CD8-positive, alpha-beta memory T cell (primary cell): ENCODE measurements around the gene SLC13A3. TPM values are rescaled to one million over a fixed set of nuclear protein-coding genes. Genes with fewer than 3 reads are reported as not detected.
A peak's percentile ranks its signal among the peaks of the same experiment; 100 is the strongest.

Experiments
- CTCF ChIA-PET: fragments of 350-600 bp; sonication (Branson Sonifier 250); formaldehyde crosslinking; loops from one replicate; lab custom pipeline; 2021; ENCODE audit warnings: antibody characterized with exemption; lab: Charles Lee
- POLR2A ChIA-PET: fragments of 350-600 bp; sonication (Branson Sonifier 250); formaldehyde crosslinking; loops from one replicate; lab custom pipeline; 2021; ENCODE audit warnings: antibody characterized with exemption; lab: Charles Lee
- DNase-seq, 5 donors: peaks; one replicate each; pipeline versions ENCODE4 v3.0.0 to v3.0.0-alpha.2; 2020 to 2022; ENCODE audit warnings: mixed read lengths in 1 of 5
- H3K27ac ChIP-seq: one replicate; pipeline ENCODE4 v1.7.0; 2013; ENCODE audit warnings: low read depth, mild to moderate bottlenecking, low read length, moderate library complexity
- H3K27me3 ChIP-seq: 2 replicates; pipeline ENCODE4 v1.7.0; 2013; ENCODE audit warnings: low read length, mild to moderate bottlenecking; ENCODE audit not compliant: insufficient read depth, poor library complexity, severe bottlenecking
- H3K36me3 ChIP-seq: 2 replicates; pipeline ENCODE4 v1.7.0; 2013; ENCODE audit warnings: mild to moderate bottlenecking, low read length, moderate library complexity; ENCODE audit not compliant: insufficient read depth
- H3K4me1 ChIP-seq: 2 replicates; pipeline ENCODE4 v1.7.0; 2013; ENCODE audit warnings: mild to moderate bottlenecking, low read length, moderate library complexity; ENCODE audit not compliant: insufficient read depth
- H3K4me3 ChIP-seq: 2 replicates; pipeline ENCODE4 v1.7.0; 2013; ENCODE audit warnings: mild to moderate bottlenecking, low read length
- H3K9me3 ChIP-seq: 2 replicates; pipeline ENCODE4 v1.7.0; 2013; ENCODE audit warnings: mild to moderate bottlenecking, low read length
- H3K27ac Mint-ChIP-seq, 8 donors: one replicate each; pipeline ENCODE4 v1.8.0; 2020 to 2021; ENCODE audit warnings: mixed read lengths in 8 of 8, mild to moderate bottlenecking in 6 of 8, inconsistent platforms in 3 of 8, moderate library complexity in 3 of 8
- H3K27me3 Mint-ChIP-seq, 2 donors: one replicate each; pipeline ENCODE4 v1.8.0; 2020 to 2021; ENCODE audit warnings: mixed read lengths in 2 of 2, mild to moderate bottlenecking in 1 of 2, moderate library complexity in 1 of 2
- H3K36me3 Mint-ChIP-seq, 3 donors: one replicate each; pipeline ENCODE4 v1.8.0; 2020 to 2021; ENCODE audit warnings: mixed read lengths in 3 of 3, inconsistent platforms in 1 of 3, mild to moderate bottlenecking in 1 of 3
- H3K4me1 Mint-ChIP-seq, 3 donors: one replicate each; pipeline ENCODE4 v1.8.0; 2020 to 2021; ENCODE audit warnings: mixed read lengths in 3 of 3, inconsistent platforms in 1 of 3, mild to moderate bottlenecking in 1 of 3
- H3K4me3 Mint-ChIP-seq, 7 donors: one replicate each; pipeline ENCODE4 v1.8.0; 2020 to 2021; ENCODE audit warnings: mixed read lengths in 7 of 7, mild to moderate bottlenecking in 6 of 7, moderate library complexity in 4 of 7, inconsistent platforms in 2 of 7
- H3K9me3 Mint-ChIP-seq, 5 donors: one replicate each; pipeline ENCODE4 v1.8.0; 2020 to 2022; ENCODE audit warnings: mixed read lengths in 5 of 5, mild to moderate bottlenecking in 3 of 5, moderate library complexity in 2 of 5, inconsistent platforms in 1 of 5
- polyA plus RNA-seq: library from polyadenylated mRNA; unstranded; fragments of 300-500 nt; fragmentation: Illumina TruSeq; gene quantifications from one replicate; pipeline ENCODE4 v1.2.3, GENCODE V29; 2021
- total RNA-seq, 2 experiments: library from RNA; stranded (reverse); gene quantifications; one replicate each; pipeline ENCODE4 v1.2.3, GENCODE V29; 2021

Gene SLC13A3
- total and polyA plus RNA-seq, 3 experiments from 2014 or later, result 0.11 TPM; not detected in 2

DNA sequence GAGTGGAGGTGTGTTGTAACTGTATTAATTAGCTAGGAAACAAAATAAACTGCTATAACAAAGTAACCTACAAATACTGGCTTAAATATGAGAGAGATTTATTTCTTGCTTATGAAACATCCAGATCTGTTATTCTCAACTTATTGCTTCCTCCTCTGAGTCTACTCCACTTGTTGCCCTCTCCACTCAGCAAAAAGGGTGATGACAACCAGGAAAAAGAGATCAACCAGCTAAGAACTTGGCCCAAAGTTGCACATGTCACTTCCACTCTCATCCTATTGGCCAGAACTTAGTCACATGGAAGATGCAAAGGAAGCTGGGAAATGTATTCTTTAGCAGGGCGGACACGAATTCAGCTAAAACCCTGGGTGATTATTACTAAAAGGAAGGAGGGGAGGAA, 43.2 kb upstream of the SLC13A3 start:
- H3K4me1 ChIP-seq, result peaks cover 6% of the 10 kb centered on the region
- CTCF ChIA-PET, result interaction anchor here (1.6 kb wide), 1 partner anchor 13 kb away, joined by 4 read pairs; no protein-coding TSS in a partner anchor

DNA sequence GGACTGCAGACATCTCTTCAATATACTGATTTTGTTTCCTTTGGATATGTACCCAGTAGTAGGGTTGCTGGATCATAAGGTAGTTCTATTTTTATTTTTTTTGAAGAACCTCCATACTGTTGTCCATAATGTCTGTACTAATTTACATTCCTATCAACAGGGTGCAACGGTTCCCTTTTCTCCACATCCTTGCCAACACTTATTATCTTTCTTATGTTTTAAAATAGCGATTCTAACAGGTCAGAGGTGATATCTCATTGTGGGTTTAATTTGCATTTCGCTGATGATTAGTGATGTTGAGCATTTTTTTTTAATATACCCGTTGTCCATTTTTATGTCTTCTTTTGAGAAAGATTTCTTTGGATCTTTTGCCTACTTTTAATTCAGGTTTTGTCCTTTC, 39.9 kb upstream of the SLC13A3 start:
- H3K4me3 Mint-ChIP-seq, result peak overlapping the region in 2 of 7 donors; percentile 19 to 81

More for the DNA sequence above, 43.2 kb upstream of the SLC13A3 start:
- Mint-ChIP-seq H3K36me3 (peaks cover 0 to 5% (median 1%) of the 10 kb centered on the region in 3 donors), H3K4me3 (no peak overlapping the region), H3K9me3 (peaks cover 0 to 3% (median 0%) of the 10 kb centered on the region in 5 donors), H3K27ac (no peak overlapping the region), H3K4me1 (peaks cover 7 to 17% (median 14%) of the 10 kb centered on the region in 3 donors), H3K27me3 (peaks cover 7 to 22% of the 10 kb centered on the region in 2 donors)
- Histone ChIP-seq H3K9me3 (no peaks in the 10 kb centered on the region), H3K4me3 (no peak overlapping the region), H3K27ac (no peak overlapping the region), H3K27me3 (no peaks in the 10 kb centered on the region), H3K36me3 (no peaks in the 10 kb centered on the region)
- POLR2A ChIA-PET, result no interaction called here
- DNase-seq, result peak in 1 of 5 donors; percentile 8

DNA sequence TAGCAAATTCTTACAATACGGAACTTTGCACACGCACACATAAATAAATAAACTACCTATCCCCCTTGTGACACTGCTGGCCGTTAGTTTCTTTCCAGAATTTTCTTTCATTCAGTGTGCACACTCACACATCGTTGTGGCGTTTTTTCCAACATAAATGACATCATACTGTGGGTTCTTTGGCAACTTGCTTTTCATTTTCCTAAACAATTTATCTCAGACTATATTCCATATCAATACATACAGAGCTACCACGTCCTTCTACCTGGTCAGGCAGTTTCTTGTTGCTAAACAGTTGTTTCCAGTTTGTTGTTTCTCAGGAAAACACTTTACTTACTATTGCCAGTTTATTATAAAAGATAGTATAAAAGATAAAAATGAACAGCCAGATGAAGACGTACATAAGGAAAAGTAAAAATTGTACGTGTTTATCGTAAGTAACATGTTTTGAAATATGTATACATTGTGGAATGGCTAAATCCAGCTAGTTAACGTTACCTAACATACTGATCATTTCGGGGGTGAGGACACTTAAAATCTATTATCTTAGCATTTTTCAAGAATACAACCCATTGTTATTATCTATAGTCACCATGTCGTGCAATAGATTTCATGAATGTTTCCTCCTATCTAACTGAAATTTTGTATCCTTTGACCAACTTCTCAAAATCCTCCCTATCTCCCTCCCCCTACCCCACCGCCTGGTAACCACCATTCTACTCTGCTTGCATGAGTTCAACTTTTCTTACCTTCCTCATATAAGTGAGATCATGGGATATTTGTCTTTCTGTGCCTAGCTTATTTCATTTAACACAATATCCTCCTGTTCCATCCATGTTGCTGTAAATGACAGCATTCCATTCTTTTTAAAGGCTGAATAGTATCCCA, 39.2 kb upstream of the SLC13A3 start:
- DNase-seq, result no peak
- H3K27me3 ChIP-seq, result no peaks in the 10 kb centered on the region
- H3K36me3 Mint-ChIP-seq, result peaks cover 0 to 25% (median 7%) of the 10 kb centered on the region in 3 donors
- ChIA-PET CTCF (no interaction called here), POLR2A (no interaction called here)
- H3K27ac ChIP-seq, result peak overlapping the region; percentile 81
- H3K9me3 ChIP-seq, result no peaks in the 10 kb centered on the region
- H3K4me3 Mint-ChIP-seq, result peak overlapping the region; percentile 21 to 98 (median 93)
- peak overlapping the region; percentile 96 for H3K4me3 ChIP-seq
- H3K27ac Mint-ChIP-seq, result peak overlapping the region; percentile 13 to 94 (median 76)
- H3K27me3 Mint-ChIP-seq, result no peaks in the 10 kb centered on the region
- peaks cover 37% of the 10 kb centered on the region for H3K4me1 ChIP-seq
- no peaks in the 10 kb centered on the region for H3K36me3 ChIP-seq
- H3K9me3 Mint-ChIP-seq, result no peaks in the 10 kb centered on the region
- peaks cover 36 to 51% (median 48%) of the 10 kb centered on the region in 3 donors for H3K4me1 Mint-ChIP-seq

More for the DNA sequence above, 39.9 kb upstream of the SLC13A3 start:
- Histone ChIP-seq H3K9me3 (no peaks in the 10 kb centered on the region), H3K27me3 (no peaks in the 10 kb centered on the region), H3K4me1 (peaks cover 29% of the 10 kb centered on the region), H3K4me3 (no peak overlapping the region), H3K36me3 (no peaks in the 10 kb centered on the region), H3K27ac (no peak overlapping the region)
- Mint-ChIP-seq H3K36me3 (peaks cover 0 to 18% (median 5%) of the 10 kb centered on the region in 3 donors), H3K27me3 (no peaks in the 10 kb centered on the region), H3K27ac (peak overlapping the region in 1 of 8 donors; percentile 81), H3K4me1 (peaks cover 31 to 44% (median 41%) of the 10 kb centered on the region in 3 donors), H3K9me3 (no peaks in the 10 kb centered on the region)
- POLR2A ChIA-PET, result no interaction called here
- no peak for DNase-seq
- CTCF ChIA-PET, result no interaction called here

DNA sequence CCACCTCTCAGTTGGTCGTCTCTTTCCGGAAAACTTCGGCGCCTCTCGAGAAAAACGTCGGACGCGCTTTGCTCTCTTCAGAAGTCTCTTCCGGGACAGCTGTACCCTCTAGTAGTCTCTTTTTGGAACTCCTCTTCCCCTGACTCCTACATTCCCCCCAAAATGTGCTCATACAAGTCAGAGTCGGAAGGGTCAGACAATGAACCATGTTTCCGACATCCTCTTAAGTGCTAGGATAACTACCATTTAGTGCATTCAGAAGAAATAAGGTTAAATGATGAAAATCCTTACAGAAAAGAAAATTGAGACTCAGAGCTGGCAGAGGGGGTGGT, 38.5 kb upstream of the SLC13A3 start:
- DNase-seq, result no peak
- H3K4me3 Mint-ChIP-seq, result peak overlapping the region; percentile 93 to 98 (median 94)
- Histone ChIP-seq H3K27me3 (no peaks in the 10 kb centered on the region), H3K4me3 (peak overlapping the region; percentile 96), H3K4me1 (peaks cover 44% of the 10 kb centered on the region), H3K36me3 (no peaks in the 10 kb centered on the region), H3K27ac (peak overlapping the region; percentile 81), H3K9me3 (no peaks in the 10 kb centered on the region)
- POLR2A ChIA-PET, result interaction anchor here (1.0 kb wide), 1 partner anchor 718 kb away, joined by 3 read pairs; the partner anchor contains the start of gene ZNF335
- H3K27ac Mint-ChIP-seq, result peak overlapping the region; percentile 81 to 97 (median 94)
- no peaks in the 10 kb centered on the region for H3K9me3 Mint-ChIP-seq
- H3K36me3 Mint-ChIP-seq, result peaks cover 0 to 32% (median 10%) of the 10 kb centered on the region in 3 donors
- no peaks in the 10 kb centered on the region for H3K27me3 Mint-ChIP-seq
- H3K4me1 Mint-ChIP-seq, result peaks cover 40 to 58% (median 55%) of the 10 kb centered on the region in 3 donors
- CTCF ChIA-PET, result interaction anchor here (1.3 kb wide), 1 partner anchor 9 kb away, joined by 6 read pairs; no protein-coding TSS in a partner anchor

DNA sequence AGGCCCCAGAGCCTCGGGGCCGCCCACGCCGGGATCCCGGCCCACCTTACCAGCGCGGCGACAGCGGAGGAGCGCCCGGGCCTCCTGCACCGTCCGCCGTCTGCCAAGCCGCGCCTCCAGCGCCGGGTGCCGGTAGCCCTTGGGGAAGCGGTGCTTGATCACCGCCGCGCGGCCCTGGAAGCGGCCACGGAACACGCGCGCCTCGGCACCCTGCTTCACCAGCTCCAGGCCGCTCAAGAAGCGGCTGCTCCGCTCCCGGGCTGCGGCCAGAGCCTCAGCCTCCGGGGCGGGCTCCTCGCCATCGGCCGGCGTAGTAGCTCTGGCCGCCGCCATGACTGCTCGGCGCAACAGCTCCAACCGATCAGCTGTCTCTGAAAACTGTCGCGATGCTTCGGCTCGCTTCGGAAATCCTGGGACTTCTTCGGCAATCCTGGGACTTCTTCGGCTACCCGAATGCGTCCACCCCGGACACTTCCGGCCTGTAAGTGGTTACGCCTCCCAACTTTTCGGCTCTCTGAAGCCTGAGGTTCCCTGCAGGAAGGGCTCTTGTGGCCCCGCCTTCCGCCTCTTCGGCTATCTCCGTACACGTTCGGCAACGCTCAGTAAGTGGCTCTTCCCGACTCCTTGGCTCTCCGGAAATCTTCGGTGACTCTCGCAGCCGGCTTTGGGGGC, 38.0 kb upstream of the SLC13A3 start, which contains the start of gene TP53RK:
TSS of gene TP53RK (minus strand) at position 363 of the 672 bp plus-strand sequence. CDS start at position 333, 30 bp downstream.
- CTCF ChIA-PET, result interaction anchor here (1.3 kb wide), 1 partner anchor 9 kb away, joined by 6 read pairs; no protein-coding TSS in a partner anchor
- Histone ChIP-seq H3K27me3 (no peaks in the 10 kb centered on the region), H3K4me3 (peak within 1 kb of the TSS; percentile 96), H3K36me3 (no peaks in the 10 kb centered on the region), H3K4me1 (peaks cover 46% of the 10 kb centered on the region), H3K9me3 (no peaks in the 10 kb centered on the region), H3K27ac (peak within 1 kb of the TSS; percentile 81)
- POLR2A ChIA-PET, result interaction anchor here (1.0 kb wide), 1 partner anchor 717 kb away, joined by 3 read pairs; the partner anchor contains the start of gene ZNF335
- Mint-ChIP-seq H3K27me3 (no peaks in the 10 kb centered on the region), H3K36me3 (peaks cover 0 to 37% (median 10%) of the 10 kb centered on the region in 3 donors), H3K9me3 (no peaks in the 10 kb centered on the region), H3K4me1 (peaks cover 41 to 59% (median 52%) of the 10 kb centered on the region in 3 donors), H3K4me3 (peak within 1 kb of the TSS; percentile 93 to 98 (median 94)), H3K27ac (peak within 1 kb of the TSS; percentile 81 to 97 (median 96))
- peak; percentile 94 to 98 (median 96) for DNase-seq

DNA sequence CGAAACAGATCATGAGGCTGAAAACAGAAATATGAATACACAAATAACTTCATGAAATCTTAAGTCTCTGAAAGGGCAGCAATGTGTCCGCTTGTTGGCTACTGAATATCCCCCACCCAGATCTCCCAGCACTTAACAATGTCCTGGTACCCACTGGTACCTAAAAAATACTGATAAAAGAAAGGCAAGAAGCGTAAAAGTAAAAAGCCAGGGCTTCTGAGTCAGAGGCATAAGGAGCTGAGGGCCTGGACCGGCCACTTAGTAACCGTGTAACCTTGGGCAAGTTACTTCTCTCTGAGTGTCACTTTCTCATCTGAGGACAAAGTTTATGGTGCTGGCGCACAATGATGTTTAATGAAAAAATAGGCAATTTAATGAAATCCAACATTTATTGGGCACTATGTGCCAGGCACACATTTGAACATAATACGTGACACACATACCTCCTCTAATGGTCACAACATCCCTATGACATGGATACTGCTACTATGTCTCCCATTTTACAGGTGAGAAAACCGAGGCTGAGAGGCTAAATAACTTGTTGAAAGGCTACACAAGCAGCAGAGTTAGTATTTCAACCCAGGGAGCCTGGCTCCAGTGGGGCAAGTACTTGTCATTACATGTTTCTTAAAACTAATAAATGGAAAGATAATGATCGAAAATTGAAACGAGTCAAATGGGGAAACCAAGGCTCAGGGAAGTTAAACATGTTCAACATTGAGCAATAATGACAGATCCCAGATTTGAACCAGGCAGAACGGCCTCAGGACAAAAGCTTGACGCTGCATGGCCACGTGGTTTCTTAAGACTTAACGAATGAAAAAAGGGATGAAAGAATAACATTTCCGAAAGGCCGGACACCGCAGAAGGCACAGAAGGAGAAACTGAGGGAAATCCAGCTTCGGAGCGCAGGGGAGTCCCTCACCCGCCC, 37.2 kb upstream of the SLC13A3 start:
- H3K36me3 ChIP-seq, result no peaks in the 10 kb centered on the region
- no peaks in the 10 kb centered on the region for H3K9me3 ChIP-seq
- H3K27ac ChIP-seq, result peak overlapping the region; percentile 81
- CTCF ChIA-PET, result interaction anchor here (0.8 to 1.3 kb wide), 2 partner anchors 8 to 173 kb away, joined by 3 to 6 read pairs; no protein-coding TSS in a partner anchor
- POLR2A ChIA-PET, result interaction anchor here (1.0 kb wide), 1 partner anchor 716 kb away, joined by 3 read pairs; the partner anchor contains the start of gene ZNF335
- peaks cover 0 to 2% of the 10 kb centered on the region in 2 donors for H3K27me3 Mint-ChIP-seq
- H3K4me3 ChIP-seq, result peak overlapping the region; percentile 96
- no peaks in the 10 kb centered on the region for H3K9me3 Mint-ChIP-seq
- H3K27ac Mint-ChIP-seq, result peak overlapping the region; percentile 74 to 96 (median 92)
- DNase-seq, result no peak
- H3K4me1 ChIP-seq, result peaks cover 46% of the 10 kb centered on the region
- H3K27me3 ChIP-seq, result no peaks in the 10 kb centered on the region
- H3K4me3 Mint-ChIP-seq, result peak overlapping the region; percentile 93 to 98 (median 94)
- peaks cover 0 to 45% (median 10%) of the 10 kb centered on the region in 3 donors for H3K36me3 Mint-ChIP-seq
- H3K4me1 Mint-ChIP-seq, result peaks cover 49 to 67% (median 60%) of the 10 kb centered on the region in 3 donors
